SK-N-SH (cell line): Measurements from ENCODE around the gene COL4A5. TPM values are rescaled to one million over a fixed set of nuclear protein-coding genes. Genes with fewer than 3 reads are reported as not detected.

Source experiments
- CTCF ChIA-PET: fragments of 300-600, 350-600 bp; formaldehyde crosslinking; extraction: SDS; loops from one replicate; lab custom pipeline; 2021; lab: Yijun Ruan, JAX
- POLR2A ChIA-PET: fragments of 350-600 bp; sonication (Branson Sonifier 250); formaldehyde crosslinking; extraction: SDS; loops from one replicate; lab custom pipeline; 2020; ENCODE audit warnings: antibody characterized with exemption, inconsistent platforms; lab: Yijun Ruan, JAX
- DNase-seq: peaks from one replicate; pipeline ENCODE4 v3.0.0; 2012
- H2AFZ ChIP-seq: fragments of 200-600 bp; sonication (generic); 2 replicates; pipeline ENCODE4 v1.8.1; 2016; ENCODE audit warnings: antibody characterized with exemption, mild to moderate bottlenecking, low read depth
- H3F3A ChIP-seq: fragments of 200-600 bp; sonication (generic); replicated peaks from 2 replicates; pipeline ENCODE3; 2016; ENCODE audit warnings: antibody characterized with exemption, mild to moderate bottlenecking; ENCODE audit not compliant: insufficient read depth
- H3K27ac ChIP-seq, 2 experiments: fragments of 200-500 bp in 1 of 2; fragments of 200-600 bp in 1 of 2; sonication (Bioruptor generic) in 1 of 2; sonication (generic), shearing (Covaris generic) in 1 of 2; 2 replicates each; pipeline versions ENCODE4 v1.5.1 to v1.6.1; 2014 to 2016; ENCODE audit warnings: low read depth in 2 of 2, inconsistent platforms in 1 of 2, low read length in 1 of 2, mild to moderate bottlenecking in 1 of 2, mixed read lengths in 1 of 2
- H3K27me3 ChIP-seq: fragments of 200-600 bp; sonication (generic), shearing (Covaris generic); 2 replicates; pipeline ENCODE4 v1.6.1; 2016; ENCODE audit warnings: mixed run types; ENCODE audit not compliant: insufficient read depth
- H3K36me3 ChIP-seq, 2 experiments: fragments of 200-500 bp in 1 of 2; fragments of 200-600 bp in 1 of 2; sonication (Bioruptor generic) in 1 of 2; sonication (generic) in 1 of 2; replicated peaks in 1 of 2; 2 replicates each; pipeline versions ENCODE3 to v1.5.1; 2014 to 2016; ENCODE audit warnings: low read length in 1 of 2, mild to moderate bottlenecking in 1 of 2; ENCODE audit not compliant: insufficient read depth in 2 of 2, control insufficient read depth in 1 of 2
- H3K4me1 ChIP-seq, 2 experiments: fragments of 200-500 bp in 1 of 2; fragments of 200-600 bp in 1 of 2; sonication (Bioruptor generic) in 1 of 2; sonication (generic), shearing (Covaris generic) in 1 of 2; 2 replicates each; pipeline versions ENCODE4 v1.5.1 to v1.6.1; 2014 to 2016; ENCODE audit warnings: low read depth in 1 of 2, low read length in 1 of 2, mixed run types in 1 of 2; ENCODE audit not compliant: insufficient read depth in 2 of 2, control insufficient read depth in 1 of 2
- H3K4me2 ChIP-seq: fragments of 200-600 bp; sonication (generic), shearing (Covaris generic); 2 replicates; pipeline ENCODE4 v1.6.1; 2017; ENCODE audit warnings: mixed run types
- H3K4me3 ChIP-seq, 2 experiments: fragments of 200-500 bp in 1 of 2; fragments of 200-600 bp in 1 of 2; sonication (Bioruptor generic) in 1 of 2; sonication (generic), shearing (Covaris generic) in 1 of 2; 2 replicates each; pipeline versions ENCODE4 v1.5.1 to v1.8.1; 2014 to 2016; ENCODE audit warnings: low read depth in 2 of 2, inconsistent platforms in 1 of 2, low read length in 1 of 2, mild to moderate bottlenecking in 1 of 2, mixed read lengths in 1 of 2, moderate library complexity in 1 of 2
- H3K79me2 ChIP-seq: fragments of 200-600 bp; sonication (generic); 2 replicates; pipeline ENCODE4 v1.8.1; 2017; ENCODE audit warnings: mild to moderate bottlenecking; ENCODE audit not compliant: insufficient read depth
- H3K9ac ChIP-seq: fragments of 200-600 bp; sonication (generic); 2 replicates; pipeline ENCODE4 v1.6.1; 2017; ENCODE audit warnings: mixed run types
- H3K9me2 ChIP-seq: fragments of 200-600 bp; sonication (generic); 2 replicates; pipeline ENCODE4 v1.6.1; 2017; ENCODE audit warnings: mixed run types
- H3K9me3 ChIP-seq: fragments of 200-600 bp; sonication (generic); 2 replicates; pipeline ENCODE4 v1.6.1; 2017; ENCODE audit warnings: mixed run types, mild to moderate bottlenecking, moderate library complexity
- H4K20me1 ChIP-seq: fragments of 200-600 bp; sonication (generic); 2 replicates; pipeline ENCODE4 v1.6.1; 2017; ENCODE audit warnings: mild to moderate bottlenecking, mixed run types; ENCODE audit not compliant: insufficient read depth
- ELF1 ChIP-seq: IDR thresholded peaks from 2 replicates; pipeline ENCODE4 v1.4.0; 2012
- EP300 ChIP-seq, 2 experiments: IDR thresholded peaks; 2 replicates each; pipeline versions ENCODE4 v1.4.0 to v1.6.1; 2012; ENCODE audit warnings: borderline replicate concordance in 1 of 2, low read depth in 1 of 2, low read length in 1 of 2
- EZH2phosphoT487 ChIP-seq: fragments of 200-600 bp; sonication (generic); IDR thresholded peaks from 2 replicates; pipeline ENCODE4 v1.6.1; 2017; ENCODE audit warnings: low read depth, mixed run types, mild to moderate bottlenecking, antibody characterized with exemption, moderate library complexity, borderline replicate concordance
- FOXJ3 ChIP-seq: sonication (generic); formaldehyde crosslinking; IDR thresholded peaks from 2 replicates; pipeline ENCODE4 v1.5.1; 2020; ENCODE audit warnings: mild to moderate bottlenecking, missing genetic modification reagents
- FOXM1 ChIP-seq: IDR thresholded peaks from 2 replicates; pipeline ENCODE4 v1.4.0; 2012; ENCODE audit warnings: low read depth, mild to moderate bottlenecking
- IRF3 ChIP-seq: fragments of 150-350 bp; IDR thresholded peaks from 2 replicates; pipeline ENCODE4 v1.6.1; 2016; ENCODE audit warnings: mild to moderate bottlenecking, low read depth, low read length
- MAX ChIP-seq: IDR thresholded peaks from 2 replicates; pipeline ENCODE4 v1.4.0; 2012; ENCODE audit warnings: low read depth
- MEF2A ChIP-seq: IDR thresholded peaks from 2 replicates; pipeline ENCODE4 v1.4.0; 2012; ENCODE audit warnings: low read depth, borderline replicate concordance
- NRF1 ChIP-seq: IDR thresholded peaks from 2 replicates; pipeline ENCODE4 v1.6.1; 2012; ENCODE audit warnings: low read depth, mild to moderate bottlenecking, low read length
- POLR2AphosphoS5 ChIP-seq: IDR thresholded peaks from 2 replicates; pipeline ENCODE4 v1.6.1; 2012; ENCODE audit warnings: low read depth, low read length
- RCOR1 ChIP-seq: fragments of 150-350 bp; IDR thresholded peaks from 2 replicates; pipeline ENCODE4 v1.6.1; 2017; ENCODE audit warnings: antibody characterized with exemption, low read length
- RXRA ChIP-seq: IDR thresholded peaks from 2 replicates; pipeline ENCODE4 v1.4.0; 2012; ENCODE audit warnings: low read depth, mild to moderate bottlenecking, borderline replicate concordance
- SMC3 ChIP-seq: IDR thresholded peaks from 2 replicates; pipeline ENCODE4 v1.6.1; 2012; ENCODE audit warnings: low read depth, low read length, improper control_type of control experiment
- TAF1 ChIP-seq: IDR thresholded peaks from 2 replicates; pipeline ENCODE4 v1.6.1; 2012; ENCODE audit warnings: low read depth, mild to moderate bottlenecking, low read length, moderate library complexity, borderline replicate concordance
- TCF12 ChIP-seq: IDR thresholded peaks from 2 replicates; pipeline ENCODE4 v1.4.0; 2012
- TEAD4 ChIP-seq: IDR thresholded peaks from 2 replicates; pipeline ENCODE4 v1.4.0; 2012; ENCODE audit warnings: mild to moderate bottlenecking, borderline replicate concordance; ENCODE audit not compliant: insufficient read depth
- USF1 ChIP-seq: IDR thresholded peaks from 2 replicates; pipeline ENCODE4 v1.4.0; 2012; ENCODE audit warnings: low read depth, borderline replicate concordance
- ZBTB33 ChIP-seq: IDR thresholded peaks from 2 replicates; pipeline ENCODE4 v1.4.0; 2012; ENCODE audit warnings: low read depth, borderline replicate concordance
- WGBS: methylation state at CpG from one replicate; pipeline ENCODE4 v1.1.6; 2017; ENCODE audit warnings: low lambda C conversion rate; 5-methylcytosine and 5-hydroxymethylcytosine counted together
- polyA plus RNA-seq, 3 experiments: library from polyadenylated mRNA; depleted of rRNA; stranded (reverse); fragments of >200 nt; gene quantifications; 2 replicates each; pipeline ENCODE4 v1.2.3, GENCODE V29; 2012

COL4A5 gene
- polyA plus RNA-seq, 1 of the 3 experiments (the other 2 are of a cell fraction): 0.02 TPM

GRCh38 chrX:108442901-108443464 is 3.3 kb downstream of the COL4A5 start:
- Histone ChIP-seq H3K4me1 (no peaks in the 10 kb centered on the region), H3K79me2 (no peaks in the 10 kb centered on the region), H3K36me3 (no peaks in the 10 kb centered on the region), H3K4me3 (no peak overlapping the region), H3K27me3 (peaks cover 27% of the 10 kb centered on the region; the same call in 1 of the 2 replicates), H3K9me3 (no peaks in the 10 kb centered on the region), H3K27ac (no peak overlapping the region), H4K20me1 (no peaks in the 10 kb centered on the region), H3K9ac (no peak overlapping the region), H3K4me2 (no peak overlapping the region), H3F3A (no peaks in the 10 kb centered on the region), H2AFZ (no peak overlapping the region), H3K9me2 (no peaks in the 10 kb centered on the region)
- ChIA-PET POLR2A (no interaction called here), CTCF (interaction anchor here (0.6 kb wide), 1 partner anchor 80 kb away, joined by 3 read pairs; no protein-coding TSS in a partner anchor)
- no peak for TF ChIP-seq USF1
- TF ChIP-seq EZH2phosphoT487: no peak
- TF ChIP-seq RXRA: no peak
- TF ChIP-seq EP300 (IDR thresholded peaks at IDR 0.05; ENCODE audit: borderline replicate concordance in 1 of 2, low read depth in 1 of 2, low read length in 1 of 2): no peak
- no peak for TF ChIP-seq IRF3
- TF ChIP-seq MAX: no peak
- no peak for TF ChIP-seq TCF12
- TF ChIP-seq TEAD4: no peak
- TF ChIP-seq SMC3: no peak
- no peak for TF ChIP-seq FOXM1
- TF ChIP-seq ZBTB33: no peak
- TF ChIP-seq ELF1: no peak
- TF ChIP-seq NRF1: no peak
- TF ChIP-seq MEF2A: no peak
- no peak for TF ChIP-seq TAF1
- no peak for TF ChIP-seq POLR2AphosphoS5
- no peak for TF ChIP-seq FOXJ3 (CRISPR knock-in tag)
- no peak for TF ChIP-seq RCOR1
- 5% methylated on average over 2 of the region's 2 CpGs for WGBS
- no peak for DNase-seq
